HG03565 (cell line): ENCODE data around the gene TPSG1.
"Not testable (repeated sequence)": the region's sequence is repeated elsewhere in the genome, so short reads cannot be mapped to it uniquely, and the experiment has no call there.

Experiments used
- ATAC-seq: cut with Tn5 transposase; IDR thresholded peaks from one replicate; pipeline ENCODE4 v1.9.1; 2021; ENCODE audit warnings: mild to moderate bottlenecking, moderate library complexity; ENCODE audit not compliant: unreplicated experiment

Gene TPSG1

GRCh38 chr16:1225051-1225451 is at the start of gene TPSG1:
Gene TPSG1 (minus strand): TSS chr16:1225268. CDS start chr16:1225252, 16 bp downstream.
- no peak for ATAC-seq

- no peak for ATAC-seq
These were observed 49.7 kb upstream of the TPSG1 start for GRCh38 chr16:1274767-1275166.

GRCh38 chr16:1273816-1274215 is 48.7 kb upstream of the TPSG1 start:
- no peak for ATAC-seq

GRCh38 chr16:1272453-1273198 is 47.6 kb upstream of the TPSG1 start:
- no peak for ATAC-seq

- ATAC-seq: not testable (repeated sequence)
These were observed 46.8 kb upstream of the TPSG1 start for GRCh38 chr16:1271724-1272413.

GRCh38 chr16:1271380-1271723 is 46.3 kb upstream of the TPSG1 start:
- ATAC-seq: no peak

GRCh38 chr16:1269418-1269817 is 44.4 kb upstream of the TPSG1 start:
- not testable (repeated sequence) for ATAC-seq

- no peak for ATAC-seq
These were observed 40.8 kb upstream of the TPSG1 start for GRCh38 chr16:1265826-1266225.

GRCh38 chr16:1265090-1265630 is 40.1 kb upstream of the TPSG1 start:
- ATAC-seq: no peak

GRCh38 chr16:1264345-1265089 is 39.4 kb upstream of the TPSG1 start:
- no peak for ATAC-seq

GRCh38 chr16:1263591-1264344 is 38.7 kb upstream of the TPSG1 start:
- ATAC-seq: no peak

GRCh38 chr16:1262846-1263221 is 37.8 kb upstream of the TPSG1 start:
- no peak for ATAC-seq

GRCh38 chr16:1262210-1262845 is 37.3 kb upstream of the TPSG1 start:
- no peak for ATAC-seq

GRCh38 chr16:1261131-1261892 is 36.2 kb upstream of the TPSG1 start:
- no peak for ATAC-seq

- ATAC-seq: no peak
These were observed 35.1 kb upstream of the TPSG1 start for GRCh38 chr16:1260101-1260680.

- ATAC-seq: no peak
These were observed 34.6 kb upstream of the TPSG1 start for GRCh38 chr16:1259760-1260068.

GRCh38 chr16:1258906-1259759 is 34.1 kb upstream of the TPSG1 start:
- no peak for ATAC-seq

- ATAC-seq: no peak
These were observed 33.1 kb upstream of the TPSG1 start for GRCh38 chr16:1258225-1258600.
